Measurements from ENCODE around the gene NRL. TPM values are rescaled to one million over a fixed set of nuclear protein-coding genes. Genes with fewer than 3 reads are reported as not detected.

The NRL gene
- total and polyA plus RNA-seq, 9 of the 15 experiments (the other 6 are each of a cell fraction or from before 2014, with no cell fraction given): 0.07 to 2.7 (median 1.4) TPM; not detected in 1

DNA sequence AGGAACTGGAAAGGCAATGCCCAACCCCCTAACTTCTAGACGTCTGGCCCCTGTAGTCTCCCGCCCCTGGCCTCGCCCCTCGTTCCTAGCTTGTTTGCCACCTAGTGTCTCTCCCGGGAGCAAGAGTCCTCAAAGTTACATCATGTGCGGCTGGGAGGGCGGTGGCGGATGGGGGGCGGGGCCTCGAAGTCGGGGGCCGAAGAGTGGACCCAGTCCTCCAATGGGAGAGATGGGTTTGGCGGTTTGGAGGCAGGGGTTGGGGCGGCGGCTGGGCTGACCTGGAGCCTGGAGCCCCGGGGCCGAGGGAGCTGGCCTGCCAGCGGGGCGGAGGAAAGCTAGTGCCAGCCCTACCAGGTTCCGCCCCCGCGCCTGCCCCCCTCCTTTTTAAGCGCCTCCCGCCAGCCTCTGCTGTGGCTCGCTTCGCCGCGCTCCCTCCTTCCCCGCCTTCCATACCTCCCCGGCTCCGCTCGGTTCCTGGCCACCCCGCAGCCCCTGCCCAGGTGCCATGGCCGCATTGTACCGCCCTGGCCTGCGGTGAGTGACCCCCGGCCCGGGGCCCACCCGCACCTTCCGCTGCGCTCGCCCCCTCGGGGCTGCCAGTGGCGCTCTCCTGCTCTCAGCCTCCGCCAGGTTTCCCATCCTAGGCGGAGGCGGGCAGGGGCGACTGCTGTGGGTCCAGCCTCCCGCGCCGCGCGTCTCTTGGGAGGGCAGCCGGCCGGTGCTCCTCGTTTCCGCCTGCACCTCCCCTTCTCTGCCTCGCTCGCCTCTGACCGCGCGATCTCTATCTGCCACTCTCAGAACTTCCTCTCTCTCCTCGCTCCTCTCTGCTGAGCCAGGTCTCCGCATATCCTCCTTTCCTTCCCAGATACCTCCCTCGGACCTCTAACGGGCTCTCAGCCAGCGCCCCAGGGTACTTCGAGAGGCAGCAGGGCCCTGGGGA is 20.6 kb downstream of the NRL start, which contains the start of gene PCK2 (continued):
- TF ChIP-seq CREB1 (IDR thresholded peaks at IDR 0.05) (no peak), CREB1 (CRISPR knock-in tag; IDR thresholded peaks at IDR 0.05) (no peak), PHTF2 (CRISPR knock-in tag; IDR thresholded peaks at IDR 0.05) (no peak), NR1H2 (CRISPR knock-in tag; IDR thresholded peaks at IDR 0.05) (no peak), SIN3B (IDR thresholded peaks at IDR 0.05; ENCODE audit: low read depth) (peak; percentile 39; the same call in 1 of the 2 replicates), ZC3H8 (IDR thresholded peaks at IDR 0.05) (no peak), CXXC5 (CRISPR knock-in tag; IDR thresholded peaks at IDR 0.05) (peak; percentile 50), TEAD1 (CRISPR knock-in tag; IDR thresholded peaks at IDR 0.05) (peak in 1 of 2 experiments; percentile 54; a peak in 1 of 4 replicates), KLF6 (CRISPR knock-in tag; IDR thresholded peaks at IDR 0.05; ENCODE audit: borderline replicate concordance) (peak; percentile 69; the same call in 1 of the 2 replicates), CEBPB (tag; IDR thresholded peaks at IDR 0.05) (peak; percentile 34; the same call in 1 of the 2 replicates), SIN3A (IDR thresholded peaks at IDR 0.05; ENCODE audit: borderline replicate concordance in 2 of 2, control insufficient read depth in 1 of 2, low read depth in 2 of 2, low read length in 2 of 2) (0 out of 4 replicates have a peak, but pooled peaks of 1 of the 2 experiments have one; percentile 9), SLC30A9 (CRISPR knock-in tag; IDR thresholded peaks at IDR 0.05) (no peak), ZNF79 (CRISPR knock-in tag; IDR thresholded peaks at IDR 0.05; ENCODE audit: low read depth) (no peak), ZNF354B (CRISPR knock-in tag; IDR thresholded peaks at IDR 0.05) (no peak)
- TF ChIP-seq, protein P1, sequence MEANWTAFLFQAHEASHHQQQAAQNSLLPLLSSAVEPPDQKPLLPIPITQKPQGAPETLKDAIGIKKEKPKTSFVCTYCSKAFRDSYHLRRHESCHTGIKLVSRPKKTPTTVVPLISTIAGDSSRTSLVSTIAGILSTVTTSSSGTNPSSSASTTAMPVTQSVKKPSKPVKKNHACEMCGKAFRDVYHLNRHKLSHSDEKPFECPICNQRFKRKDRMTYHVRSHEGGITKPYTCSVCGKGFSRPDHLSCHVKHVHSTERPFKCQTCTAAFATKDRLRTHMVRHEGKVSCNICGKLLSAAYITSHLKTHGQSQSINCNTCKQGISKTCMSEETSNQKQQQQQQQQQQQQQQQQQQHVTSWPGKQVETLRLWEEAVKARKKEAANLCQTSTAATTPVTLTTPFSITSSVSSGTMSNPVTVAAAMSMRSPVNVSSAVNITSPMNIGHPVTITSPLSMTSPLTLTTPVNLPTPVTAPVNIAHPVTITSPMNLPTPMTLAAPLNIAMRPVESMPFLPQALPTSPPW (CRISPR knock-in tag; IDR thresholded peaks at IDR 0.05): peak; percentile 90
- TF ChIP-seq, protein P2, sequence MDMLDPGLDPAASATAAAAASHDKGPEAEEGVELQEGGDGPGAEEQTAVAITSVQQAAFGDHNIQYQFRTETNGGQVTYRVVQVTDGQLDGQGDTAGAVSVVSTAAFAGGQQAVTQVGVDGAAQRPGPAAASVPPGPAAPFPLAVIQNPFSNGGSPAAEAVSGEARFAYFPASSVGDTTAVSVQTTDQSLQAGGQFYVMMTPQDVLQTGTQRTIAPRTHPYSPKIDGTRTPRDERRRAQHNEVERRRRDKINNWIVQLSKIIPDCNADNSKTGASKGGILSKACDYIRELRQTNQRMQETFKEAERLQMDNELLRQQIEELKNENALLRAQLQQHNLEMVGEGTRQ (CRISPR knock-in tag; IDR thresholded peaks at IDR 0.05): no peak
- TF ChIP-seq, protein P3, sequence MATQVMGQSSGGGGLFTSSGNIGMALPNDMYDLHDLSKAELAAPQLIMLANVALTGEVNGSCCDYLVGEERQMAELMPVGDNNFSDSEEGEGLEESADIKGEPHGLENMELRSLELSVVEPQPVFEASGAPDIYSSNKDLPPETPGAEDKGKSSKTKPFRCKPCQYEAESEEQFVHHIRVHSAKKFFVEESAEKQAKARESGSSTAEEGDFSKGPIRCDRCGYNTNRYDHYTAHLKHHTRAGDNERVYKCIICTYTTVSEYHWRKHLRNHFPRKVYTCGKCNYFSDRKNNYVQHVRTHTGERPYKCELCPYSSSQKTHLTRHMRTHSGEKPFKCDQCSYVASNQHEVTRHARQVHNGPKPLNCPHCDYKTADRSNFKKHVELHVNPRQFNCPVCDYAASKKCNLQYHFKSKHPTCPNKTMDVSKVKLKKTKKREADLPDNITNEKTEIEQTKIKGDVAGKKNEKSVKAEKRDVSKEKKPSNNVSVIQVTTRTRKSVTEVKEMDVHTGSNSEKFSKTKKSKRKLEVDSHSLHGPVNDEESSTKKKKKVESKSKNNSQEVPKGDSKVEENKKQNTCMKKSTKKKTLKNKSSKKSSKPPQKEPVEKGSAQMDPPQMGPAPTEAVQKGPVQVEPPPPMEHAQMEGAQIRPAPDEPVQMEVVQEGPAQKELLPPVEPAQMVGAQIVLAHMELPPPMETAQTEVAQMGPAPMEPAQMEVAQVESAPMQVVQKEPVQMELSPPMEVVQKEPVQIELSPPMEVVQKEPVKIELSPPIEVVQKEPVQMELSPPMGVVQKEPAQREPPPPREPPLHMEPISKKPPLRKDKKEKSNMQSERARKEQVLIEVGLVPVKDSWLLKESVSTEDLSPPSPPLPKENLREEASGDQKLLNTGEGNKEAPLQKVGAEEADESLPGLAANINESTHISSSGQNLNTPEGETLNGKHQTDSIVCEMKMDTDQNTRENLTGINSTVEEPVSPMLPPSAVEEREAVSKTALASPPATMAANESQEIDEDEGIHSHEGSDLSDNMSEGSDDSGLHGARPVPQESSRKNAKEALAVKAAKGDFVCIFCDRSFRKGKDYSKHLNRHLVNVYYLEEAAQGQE (IDR thresholded peaks at IDR 0.05; ENCODE audit: borderline replicate concordance): no peak
- TF ChIP-seq, protein P3 (CRISPR knock-in tag; IDR thresholded peaks at IDR 0.05; ENCODE audit: low read depth): peak; percentile 45; the same call in 1 of the 2 replicates
